GM19468 (cell line): ENCODE data around the gene ADAMTS2.
"Not testable (repeated sequence)": the region's sequence is repeated elsewhere in the genome, so short reads cannot be mapped to it uniquely, and the experiment has no call there.

Source experiments
- ATAC-seq: cut with Tn5 transposase; IDR thresholded peaks from one replicate; pipeline ENCODE4 v1.9.1; 2021; ENCODE audit warnings: mild to moderate bottlenecking, moderate library complexity, moderate number of reproducible peaks; ENCODE audit not compliant: unreplicated experiment; ENCODE audit errors: extremely low read depth

The ADAMTS2 gene

GRCh38 chr5:179287071-179287470 lies 58.2 kb downstream of the ADAMTS2 start:
- no peak for ATAC-seq

DNA sequence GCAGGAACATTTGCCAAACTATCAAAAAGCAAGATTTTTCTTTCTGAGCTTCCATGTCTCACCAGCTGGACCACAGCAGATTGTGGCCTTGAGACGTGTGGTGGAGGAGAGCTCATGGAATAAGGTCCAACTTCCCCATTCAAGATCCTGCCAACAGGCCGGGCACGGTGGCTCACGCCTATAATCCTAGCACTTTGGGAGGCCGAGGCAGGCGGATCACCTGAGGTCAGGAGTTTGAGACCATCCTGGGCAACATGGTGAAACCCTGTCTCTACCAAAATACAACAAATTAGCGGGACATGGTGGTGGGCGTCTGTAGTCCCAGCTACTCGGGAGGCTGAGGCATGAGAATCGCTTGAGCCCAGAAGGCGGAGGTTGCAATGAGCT lies 59.5 kb downstream of the ADAMTS2 start:
- not testable (repeated sequence) for ATAC-seq

GRCh38 chr5:179284751-179285631 lies 60.3 kb downstream of the ADAMTS2 start:
- no peak for ATAC-seq

DNA sequence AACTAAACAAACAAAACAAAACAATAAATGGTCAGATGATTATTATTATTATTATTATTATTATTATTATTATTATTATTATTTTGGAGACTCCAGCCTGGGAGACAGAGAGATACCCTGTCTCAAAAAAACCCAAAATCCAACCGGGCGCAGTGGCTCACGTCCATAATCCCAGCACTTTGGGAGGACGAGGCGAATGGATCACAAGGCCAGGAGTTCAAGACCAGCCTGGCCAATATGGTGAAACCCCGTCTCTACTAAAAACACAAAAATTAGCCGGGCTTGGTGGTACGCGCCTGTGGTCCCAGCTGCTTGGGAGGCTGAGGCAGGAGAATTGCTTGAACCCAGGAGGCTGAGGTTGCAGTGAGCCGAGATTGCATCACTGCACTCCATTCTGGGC lies 61.4 kb downstream of the ADAMTS2 start:
- ATAC-seq = not testable (repeated sequence)

DNA sequence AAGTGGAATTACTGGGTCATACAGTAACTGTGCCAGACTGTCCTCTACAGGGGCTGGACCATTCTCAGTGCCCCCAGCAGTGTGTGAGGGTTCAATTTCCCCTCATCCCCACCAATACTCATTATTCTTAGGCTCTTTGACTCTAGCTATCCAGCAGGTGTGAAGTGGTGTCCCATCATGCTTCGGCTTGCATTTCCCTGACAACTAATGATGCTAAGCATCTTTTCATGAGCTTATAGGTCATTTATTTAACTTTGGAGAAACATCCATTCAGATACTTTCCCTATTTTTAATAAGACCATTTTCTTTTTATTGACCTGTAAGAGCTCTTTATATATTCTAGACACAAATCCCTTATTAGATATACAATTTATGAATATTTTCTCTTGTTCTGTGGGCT lies 63.6 kb downstream of the ADAMTS2 start:
- no peak for ATAC-seq

DNA sequence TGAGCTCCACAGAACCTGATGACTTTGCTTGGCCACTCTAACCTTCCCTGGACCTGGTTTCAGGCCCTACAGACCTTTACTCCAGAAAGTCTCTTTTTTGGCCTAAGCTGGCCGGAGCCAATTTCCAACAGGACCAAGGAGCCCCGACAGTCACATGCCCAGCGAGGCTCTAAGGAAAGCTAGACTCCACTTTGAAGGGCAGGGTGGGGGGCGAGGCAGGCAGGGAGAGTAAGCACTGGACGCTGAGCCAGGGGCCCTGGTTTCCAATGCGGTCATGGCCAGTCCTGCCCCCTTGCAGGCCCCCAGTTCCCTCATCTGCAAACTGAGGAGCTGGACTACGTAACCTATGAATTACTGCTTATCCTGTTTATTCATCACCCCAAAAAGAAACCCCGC lies 65.2 kb downstream of the ADAMTS2 start:
- no peak for ATAC-seq

- ATAC-seq = no peak
These were observed 65.7 kb downstream of the ADAMTS2 start for GRCh38 chr5:179279347-179280094.

- no peak for ATAC-seq
These were observed 66.7 kb downstream of the ADAMTS2 start for GRCh38 chr5:179278546-179278945.

DNA sequence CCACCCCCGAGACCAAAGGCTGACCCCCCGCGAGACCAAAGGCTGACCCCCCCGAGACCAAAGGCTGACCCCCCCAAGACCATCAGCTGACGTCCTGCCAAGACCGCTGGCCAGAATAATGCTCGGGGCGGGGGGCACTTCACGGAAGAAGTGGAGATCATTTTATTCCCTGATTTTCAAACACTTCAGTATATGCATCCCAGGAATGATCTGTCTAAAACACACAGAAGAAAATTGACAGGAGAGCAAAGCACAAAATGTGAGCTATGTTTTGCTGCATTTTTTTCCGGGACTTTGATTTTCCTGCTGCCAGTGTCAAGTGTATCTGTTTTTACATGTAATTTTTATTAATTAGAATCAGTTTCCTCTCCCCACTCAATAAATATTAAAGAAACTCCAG lies 67.1 kb downstream of the ADAMTS2 start:
- no peak for ATAC-seq

- no peak for ATAC-seq
These were observed 68.3 kb downstream of the ADAMTS2 start for GRCh38 chr5:179276838-179277395.

GRCh38 chr5:179275941-179276837 lies 69.1 kb downstream of the ADAMTS2 start:
- no peak for ATAC-seq

DNA sequence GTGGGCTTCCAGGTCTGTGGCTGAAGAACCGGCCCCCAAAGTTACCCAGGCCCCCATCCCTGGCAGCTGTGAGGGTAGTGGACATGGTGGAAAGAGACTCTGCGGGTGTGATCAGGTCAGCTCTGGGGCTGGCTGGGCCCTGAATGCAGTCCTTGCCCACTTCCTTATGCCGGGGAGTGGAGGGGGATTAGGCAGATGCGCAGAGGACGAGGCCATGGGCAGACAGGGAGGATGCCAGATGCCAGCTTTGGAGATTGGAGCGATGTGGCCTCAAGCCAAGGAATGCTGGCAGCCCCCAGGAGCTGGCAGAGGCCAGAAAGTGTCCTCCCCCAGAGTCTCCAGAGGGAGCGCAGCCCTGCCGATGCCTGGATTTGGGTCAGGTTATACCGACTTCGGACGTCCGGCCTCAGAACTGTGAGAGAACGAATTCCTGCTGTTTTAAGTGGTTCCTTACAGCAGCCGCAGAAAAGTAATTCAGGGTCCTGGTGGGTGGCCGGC lies 69.8 kb downstream of the ADAMTS2 start:
- ATAC-seq = no peak

- no peak for ATAC-seq
These were observed 70.6 kb downstream of the ADAMTS2 start for GRCh38 chr5:179274321-179275315.

DNA sequence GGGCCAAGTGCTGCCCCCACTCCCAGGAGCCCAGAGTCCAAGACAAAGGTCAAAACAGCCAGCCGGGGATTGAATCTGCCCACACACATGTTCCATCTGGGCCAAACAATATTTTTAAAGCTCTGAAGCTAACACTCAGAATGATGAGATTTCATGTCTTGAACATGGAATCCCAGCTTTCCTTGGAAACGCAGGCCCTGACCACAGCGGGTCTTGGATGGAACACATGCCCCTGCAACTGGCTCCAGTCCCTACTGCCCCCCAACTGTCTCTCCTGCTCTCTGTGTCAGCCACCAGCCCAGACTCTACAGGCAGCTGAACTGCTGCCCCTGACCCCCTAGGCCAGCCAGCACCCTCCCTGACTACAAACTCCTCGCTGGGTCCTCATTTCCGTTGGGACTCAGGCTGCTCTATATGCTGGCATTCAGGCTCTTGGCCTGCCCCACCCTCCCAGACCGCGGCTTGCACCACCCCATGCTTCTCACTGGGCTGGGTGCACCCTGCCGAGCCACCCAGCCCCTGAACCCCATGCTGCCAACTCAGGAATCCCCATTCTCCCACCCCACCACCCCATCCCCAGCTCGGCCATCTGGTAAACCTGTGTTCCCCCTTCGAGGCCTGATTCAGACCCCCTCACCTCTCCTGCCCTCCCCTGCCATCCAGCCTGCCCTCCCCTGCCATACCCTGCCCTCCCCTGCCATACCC lies 71.7 kb downstream of the ADAMTS2 start:
- no peak for ATAC-seq

GRCh38 chr5:179273073-179273435 lies 72.2 kb downstream of the ADAMTS2 start:
- ATAC-seq = no peak

GRCh38 chr5:179272326-179273072 lies 72.8 kb downstream of the ADAMTS2 start:
- ATAC-seq = no peak

GRCh38 chr5:179271821-179272325 lies 73.4 kb downstream of the ADAMTS2 start:
- ATAC-seq = no peak

DNA sequence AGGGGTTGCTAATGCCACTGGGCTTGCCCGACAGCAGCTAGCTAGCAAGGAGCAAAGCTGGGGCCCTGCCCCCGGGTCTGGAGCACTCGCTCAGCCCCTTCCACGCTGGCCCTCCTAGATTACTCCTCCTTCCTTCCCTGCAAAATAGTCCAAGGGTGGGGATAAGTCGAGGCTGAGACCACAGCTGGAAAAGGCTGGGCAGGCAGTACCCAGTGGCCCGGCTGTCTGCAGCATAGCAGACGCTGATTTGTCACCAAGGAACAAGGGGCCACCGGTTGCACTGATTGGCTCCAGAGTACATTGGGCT lies 73.9 kb downstream of the ADAMTS2 start:
- no peak for ATAC-seq
